GM12878 (cell line): Measurements from ENCODE around the gene TAB2. TPM values are rescaled to one million over a fixed set of nuclear protein-coding genes. Genes with fewer than 3 reads are reported as not detected.

Source experiments
- ATAC-seq: fragments of 200-7000 bp; cut with Tn5 transposase; 3 replicates; pipeline ENCODE4 v1.9.1; 2020; ENCODE audit warnings: mild to moderate bottlenecking, moderate library complexity
- BruUV-seq: library from RNA; stranded (reverse); fragments of 400-500 nt; replicated peaks from 2 replicates; lab custom pipeline; 2021; lab: Mats Ljungman, UMichigan
- CTCF ChIA-PET: fragments of 300-600 bp; sonication (Branson Sonifier 250); formaldehyde crosslinking; extraction: SDS; loops from one replicate; lab custom pipeline; 2021; ENCODE audit warnings: inconsistent platforms; lab: Yijun Ruan, JAX
- POLR2A ChIA-PET: fragments of 350-600 bp; formaldehyde crosslinking; extraction: SDS; loops from one replicate; lab custom pipeline; 2021; ENCODE audit warnings: inconsistent platforms; lab: Charles Lee
- RAD21 ChIA-PET: fragments of 300-600 bp; sonication (Branson Sonifier 250); formaldehyde crosslinking; loops from one replicate; lab custom pipeline; 2023; ENCODE audit warnings: antibody characterized with exemption; ENCODE audit not compliant: unreplicated experiment; lab: Charles Lee
- SMC1A ChIA-PET: fragments of 300-600 bp; sonication (Branson Sonifier 250); formaldehyde crosslinking; loops from one replicate; lab custom pipeline; 2023; ENCODE audit not compliant: unreplicated experiment, uncharacterized antibody; lab: Charles Lee
- DNase-seq: peaks from one replicate; pipeline ENCODE4 v3.0.0-alpha.2; 2011; ENCODE audit warnings: low read depth, low spot score
- FAIRE-seq: peaks from 3 replicates; lab custom pipeline; 2011; peaks lifted over from hg19 to GRCh38; lab: Jason Lieb, UNC
- H2AFZ ChIP-seq: 2 replicates; pipeline ENCODE4 v1.6.0; 2011; ENCODE audit warnings: low read depth, low read length, control low read depth; ENCODE audit not compliant: control insufficient read depth
- H3K27ac ChIP-seq: 2 replicates; pipeline ENCODE4 v1.5.1; 2011; ENCODE audit warnings: control low read depth; ENCODE audit not compliant: control insufficient read depth, insufficient read depth
- H3K27me3 ChIP-seq, 2 experiments: replicated peaks in 1 of 2; 2 replicates each; pipeline versions ENCODE4 v1.6.0 to v1.6.1; 2011; ENCODE audit warnings: low read length in 1 of 2; ENCODE audit not compliant: control insufficient read depth in 2 of 2, insufficient read depth in 2 of 2
- H3K36me3 ChIP-seq, 2 experiments: 2 replicates each; pipeline ENCODE4 v1.5.1; 2011; ENCODE audit warnings: low read length in 1 of 2; ENCODE audit not compliant: control insufficient read depth in 2 of 2, insufficient read depth in 2 of 2
- H3K4me1 ChIP-seq: 2 replicates; pipeline ENCODE4 v1.6.1; 2011; ENCODE audit warnings: mild to moderate bottlenecking, low read length, moderate library complexity, mixed read lengths; ENCODE audit not compliant: control insufficient read depth, insufficient read depth
- H3K4me2 ChIP-seq: 2 replicates; pipeline ENCODE4 v1.6.0; 2011; ENCODE audit warnings: control low read depth; ENCODE audit not compliant: control insufficient read depth, insufficient read depth
- H3K4me3 ChIP-seq: fragments of 200-600 bp; sonication (generic); 2 replicates; pipeline ENCODE4 v1.5.1; 2016
- H3K79me2 ChIP-seq: 2 replicates; pipeline ENCODE4 v1.6.0; 2011; ENCODE audit warnings: low read length; ENCODE audit not compliant: control insufficient read depth, insufficient read depth
- H3K9ac ChIP-seq: 2 replicates; pipeline ENCODE4 v1.8.0; 2011; ENCODE audit warnings: low read length, control low read depth, mixed read lengths; ENCODE audit not compliant: control insufficient read depth, insufficient read depth
- H3K9me3 ChIP-seq: replicated peaks from 3 replicates; pipeline ENCODE4 v1.5.1; 2011; ENCODE audit warnings: mild to moderate bottlenecking, low read length; ENCODE audit not compliant: control insufficient read depth, insufficient read depth
- H4K20me1 ChIP-seq: 2 replicates; pipeline ENCODE4 v1.6.0; 2011; ENCODE audit not compliant: control insufficient read depth, insufficient read depth
- CEBPB ChIP-seq, 2 experiments: fragments of 150-350 bp in 1 of 2; IDR thresholded peaks; 2 replicates each; pipeline ENCODE4 v1.6.1; 2012 to 2014; ENCODE audit warnings: low read depth in 2 of 2, low read length in 2 of 2, borderline replicate concordance in 1 of 2, inconsistent platforms in 1 of 2
- JUNB ChIP-seq: IDR thresholded peaks from 2 replicates; pipeline ENCODE4 v1.6.1; 2016; ENCODE audit warnings: antibody characterized with exemption, mild to moderate bottlenecking
- LARP7 ChIP-seq: fragments of 450-650 bp; IDR thresholded peaks from 2 replicates; pipeline ENCODE4 v1.6.1; 2017; ENCODE audit warnings: mild to moderate bottlenecking
- NFIC ChIP-seq: IDR thresholded peaks from 2 replicates; pipeline ENCODE4 v1.6.1; 2012; ENCODE audit warnings: low read depth, mild to moderate bottlenecking, inconsistent platforms, low read length, moderate library complexity
- PAX8 ChIP-seq: fragments of 450-650 bp; IDR thresholded peaks from 2 replicates; pipeline ENCODE4 v1.6.1; 2017; ENCODE audit warnings: mild to moderate bottlenecking, moderate library complexity
- POLR2AphosphoS2 ChIP-seq: IDR thresholded peaks from 2 replicates; pipeline ENCODE4 v1.6.1; 2011; ENCODE audit warnings: low read depth, mild to moderate bottlenecking, low read length, improper control_type of control experiment, moderate library complexity
- RCOR1 ChIP-seq: conservative IDR thresholded peaks from 2 replicates; pipeline ENCODE4 v1.6.1; 2012; ENCODE audit warnings: low read depth, low read length, improper control_type of control experiment
- RUNX3 ChIP-seq: IDR thresholded peaks from 2 replicates; pipeline ENCODE4 v1.6.1; 2012; ENCODE audit warnings: low read length, inconsistent platforms
- TCF12 ChIP-seq: IDR thresholded peaks from 2 replicates; pipeline ENCODE4 v1.6.1; 2011; ENCODE audit warnings: low read depth, mild to moderate bottlenecking, low read length
- YY1 ChIP-seq: IDR thresholded peaks from 2 replicates; pipeline ENCODE4 v1.6.1; 2011; ENCODE audit warnings: low read depth, mild to moderate bottlenecking, low read length
- WGBS: methylation state at CpG from one replicate; pipeline ENCODE4 v1.1.6; 2016; ENCODE audit warnings: low lambda C conversion rate; ENCODE audit not compliant: insufficient replicate concordance, insufficient coverage; ENCODE audit errors: missing lambda C conversion rate; 5-methylcytosine and 5-hydroxymethylcytosine counted together
- in situ Hi-C: fragments of 300-500 bp; cut with MboI; formaldehyde crosslinking; loops from 9 replicates; pipeline ENCODE4 v1.14.3; 2018; ENCODE audit warnings: mixed read lengths
- intact Hi-C: fragments of 100-400 bp; cut with micrococcal nuclease; formaldehyde crosslinking; loops from one replicate; pipeline ENCODE4 v1.14.2; 2022; ENCODE audit not compliant: unreplicated experiment
- polyA plus RNA-seq, 11 experiments: library from polyadenylated mRNA; depleted of rRNA in 4 of 11; unstranded in 6 of 11; stranded (reverse) in 5 of 11; fragments of >200 nt; fragmentation: Nextera tagmentation in 4 of 11; fragmentation: Illumina TruSeq in 1 of 11; extraction: Ambion mirVana in 4 of 11; extraction: Trizol in 1 of 11; gene quantifications; 1 replicate in 1 of 11; 2 replicates in 10 of 11; pipeline versions ENCODE4 v1.2.1 to v1.2.3, GENCODE V29; 2011 to 2016; ENCODE audit warnings: inconsistent platforms in 2 of 11, missing spikeins in 2 of 11, low read depth in 1 of 11
- total RNA-seq, 4 experiments: library from RNA; depleted of rRNA in 3 of 4; stranded (reverse); fragments of >200 nt in 3 of 4; fragmentation: Illumina TruSeq in 1 of 4; extraction: Trizol in 1 of 4; gene quantifications; 2 replicates each; pipeline versions ENCODE4 v1.2.1 to v1.2.3, GENCODE V29; 2013 to 2021
- TF ChIP-seq, protein P1 (sequence below): IDR thresholded peaks from 2 replicates; pipeline ENCODE4 v1.6.1; 2012; ENCODE audit warnings: improper control_type of control experiment, low read depth, low read length; ENCODE audit not compliant: insufficient replicate concordance

Gene TAB2
- total and polyA plus RNA-seq, 10 of the 15 experiments (the other 5 are each of a cell fraction or from before 2014, with no cell fraction given): 8.9 to 66.3 (median 23.0) TPM

DNA sequence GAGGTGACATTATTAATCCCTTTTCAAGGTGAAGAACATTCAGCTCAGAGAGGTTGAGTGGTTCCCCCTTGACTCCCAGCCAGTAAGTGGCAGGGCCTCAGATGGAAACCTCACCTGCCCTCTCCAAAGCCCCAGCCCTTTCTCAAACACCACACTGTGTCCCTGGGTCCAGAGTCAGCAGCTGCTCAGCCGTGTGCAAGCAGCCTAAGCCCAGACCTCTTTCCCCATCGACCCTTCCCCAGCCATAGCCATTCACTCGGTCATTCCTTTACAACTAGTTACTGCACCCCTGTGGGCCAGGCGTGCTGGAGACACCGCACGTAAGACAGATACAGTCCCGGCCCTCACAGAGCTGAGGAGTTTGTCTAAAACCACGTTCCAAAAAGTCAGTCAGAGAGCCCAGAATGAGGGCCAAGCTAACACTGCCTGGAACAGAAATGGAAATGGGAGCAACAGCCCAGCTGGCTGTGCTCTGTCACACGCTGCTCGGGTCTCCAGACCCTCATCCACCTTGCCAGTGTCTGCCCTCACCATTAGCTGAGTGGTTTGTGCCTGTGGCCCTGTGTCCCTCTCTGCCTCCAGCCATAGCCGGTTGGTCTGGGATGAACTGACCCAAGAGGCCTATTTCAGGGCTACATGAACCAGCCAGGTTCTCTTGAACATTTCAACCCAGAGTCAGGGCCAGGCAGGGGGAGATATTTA lies 137.7 kb downstream of the TAB2 start:
- SMC1A ChIA-PET: interaction anchor here (0.9 to 2.3 kb wide), 3 partner anchors 9 to 62 kb away, joined by 3 to 6 read pairs (median 3); no protein-coding TSS in a partner anchor
- FAIRE-seq (no peak), DNase-seq (no peak), ATAC-seq (no peak)
- no peak for TF ChIP-seq YY1
- RAD21 ChIA-PET: no interaction called here
- Histone ChIP-seq H3K9ac (no peak overlapping the region), H3K9me3 (no peaks in the 10 kb centered on the region; the same call in 2 of the 3 replicates), H3K4me3 (no peak overlapping the region), H3K36me3 (peaks cover 14 to 29% of the 10 kb centered on the region in 2 experiments; a peak in 3 of 4 replicates), H3K27ac (no peak overlapping the region), H2AFZ (no peak overlapping the region), H4K20me1 (no peaks in the 10 kb centered on the region), H3K27me3 (no peaks in the 10 kb centered on the region), H3K4me2 (no peak overlapping the region), H3K4me1 (no peaks in the 10 kb centered on the region), H3K79me2 (no peaks in the 10 kb centered on the region; the same call in 1 of the 2 replicates)
- POLR2A ChIA-PET: interaction anchor here (0.6 to 0.7 kb wide), 4 partner anchors 20 to 1742 kb away, joined by 4 to 5 read pairs (median 4); no protein-coding TSS in a partner anchor
- in situ Hi-C loops (no loop called here), intact Hi-C loops (no loop called here)
- CTCF ChIA-PET: no interaction called here
- 91% methylated on average over 11 of the region's 11 CpGs for WGBS
- no TSS peak for BruUV-seq

DNA sequence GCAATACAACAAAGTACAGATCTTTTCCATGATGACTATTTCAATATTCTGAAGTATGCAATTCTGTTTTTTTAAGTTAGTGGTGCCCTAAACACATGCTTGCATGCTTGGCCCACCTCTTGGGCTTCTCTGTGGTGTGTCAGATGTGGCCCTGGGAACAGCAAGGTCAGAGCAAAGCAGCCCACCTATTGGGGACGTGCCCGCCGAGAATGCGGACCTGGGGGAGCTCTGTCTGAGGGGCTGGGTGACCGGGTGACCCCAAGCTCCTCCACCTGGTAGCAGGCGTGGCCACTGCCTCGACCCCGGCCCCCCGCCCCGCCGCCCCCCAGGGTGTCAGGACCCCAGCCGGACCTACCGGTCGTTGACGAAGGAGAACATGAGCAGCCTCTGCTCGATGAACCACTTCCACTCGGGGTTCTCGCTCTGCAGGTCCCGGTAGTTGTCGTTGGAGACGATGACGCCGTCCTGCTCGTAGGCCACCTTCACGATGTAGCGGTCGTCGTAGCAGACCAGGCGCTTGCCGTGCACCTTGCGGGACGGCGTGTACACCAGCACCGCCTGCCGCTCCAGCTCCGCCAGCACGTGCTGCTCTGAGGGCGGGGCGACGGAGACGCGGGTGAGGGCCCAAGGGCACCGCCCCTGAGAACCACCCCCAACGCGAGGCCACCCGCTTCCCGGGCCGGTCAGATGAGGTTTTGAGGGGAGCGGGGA lies 139.0 kb downstream of the TAB2 start:
- CTCF ChIA-PET: no interaction called here
- ATAC-seq: no peak
- no peak overlapping the region for H3K4me2 ChIP-seq
- H3K27me3 ChIP-seq: no peaks in the 10 kb centered on the region
- H2AFZ ChIP-seq: no peak overlapping the region
- intact Hi-C loops: no loop called here
- RAD21 ChIA-PET: no interaction called here
- no peak for FAIRE-seq
- H4K20me1 ChIP-seq: no peaks in the 10 kb centered on the region
- no peak overlapping the region for H3K4me3 ChIP-seq
- H3K36me3 ChIP-seq: peaks cover 16 to 25% of the 10 kb centered on the region in 2 experiments; a peak in 3 of 4 replicates
- no peak overlapping the region for H3K9ac ChIP-seq
- 98% methylated on average over 41 of the region's 49 CpGs for WGBS
- POLR2A ChIA-PET: no interaction called here
- SMC1A ChIA-PET: no interaction called here
- H3K4me1 ChIP-seq: no peaks in the 10 kb centered on the region
- no peaks in the 10 kb centered on the region; the same call in 2 of the 3 replicates for H3K9me3 ChIP-seq
- H3K27ac ChIP-seq: no peak overlapping the region
- no peak for DNase-seq
- H3K79me2 ChIP-seq: no peaks in the 10 kb centered on the region; the same call in 1 of the 2 replicates
- in situ Hi-C loops: no loop called here
- BruUV-seq: no TSS peak
- TF ChIP-seq RCOR1 (no peak), NFIC (no peak), TCF12 (no peak), CEBPB (IDR thresholded peaks at IDR 0.05; ENCODE audit: borderline replicate concordance in 1 of 2, low read depth in 2 of 2, low read length in 2 of 2) (no peak), POLR2AphosphoS2 (no peak), JUNB (no peak), RUNX3 (no peak), LARP7 (no peak), PAX8 (no peak)
- TF ChIP-seq, protein P1, sequence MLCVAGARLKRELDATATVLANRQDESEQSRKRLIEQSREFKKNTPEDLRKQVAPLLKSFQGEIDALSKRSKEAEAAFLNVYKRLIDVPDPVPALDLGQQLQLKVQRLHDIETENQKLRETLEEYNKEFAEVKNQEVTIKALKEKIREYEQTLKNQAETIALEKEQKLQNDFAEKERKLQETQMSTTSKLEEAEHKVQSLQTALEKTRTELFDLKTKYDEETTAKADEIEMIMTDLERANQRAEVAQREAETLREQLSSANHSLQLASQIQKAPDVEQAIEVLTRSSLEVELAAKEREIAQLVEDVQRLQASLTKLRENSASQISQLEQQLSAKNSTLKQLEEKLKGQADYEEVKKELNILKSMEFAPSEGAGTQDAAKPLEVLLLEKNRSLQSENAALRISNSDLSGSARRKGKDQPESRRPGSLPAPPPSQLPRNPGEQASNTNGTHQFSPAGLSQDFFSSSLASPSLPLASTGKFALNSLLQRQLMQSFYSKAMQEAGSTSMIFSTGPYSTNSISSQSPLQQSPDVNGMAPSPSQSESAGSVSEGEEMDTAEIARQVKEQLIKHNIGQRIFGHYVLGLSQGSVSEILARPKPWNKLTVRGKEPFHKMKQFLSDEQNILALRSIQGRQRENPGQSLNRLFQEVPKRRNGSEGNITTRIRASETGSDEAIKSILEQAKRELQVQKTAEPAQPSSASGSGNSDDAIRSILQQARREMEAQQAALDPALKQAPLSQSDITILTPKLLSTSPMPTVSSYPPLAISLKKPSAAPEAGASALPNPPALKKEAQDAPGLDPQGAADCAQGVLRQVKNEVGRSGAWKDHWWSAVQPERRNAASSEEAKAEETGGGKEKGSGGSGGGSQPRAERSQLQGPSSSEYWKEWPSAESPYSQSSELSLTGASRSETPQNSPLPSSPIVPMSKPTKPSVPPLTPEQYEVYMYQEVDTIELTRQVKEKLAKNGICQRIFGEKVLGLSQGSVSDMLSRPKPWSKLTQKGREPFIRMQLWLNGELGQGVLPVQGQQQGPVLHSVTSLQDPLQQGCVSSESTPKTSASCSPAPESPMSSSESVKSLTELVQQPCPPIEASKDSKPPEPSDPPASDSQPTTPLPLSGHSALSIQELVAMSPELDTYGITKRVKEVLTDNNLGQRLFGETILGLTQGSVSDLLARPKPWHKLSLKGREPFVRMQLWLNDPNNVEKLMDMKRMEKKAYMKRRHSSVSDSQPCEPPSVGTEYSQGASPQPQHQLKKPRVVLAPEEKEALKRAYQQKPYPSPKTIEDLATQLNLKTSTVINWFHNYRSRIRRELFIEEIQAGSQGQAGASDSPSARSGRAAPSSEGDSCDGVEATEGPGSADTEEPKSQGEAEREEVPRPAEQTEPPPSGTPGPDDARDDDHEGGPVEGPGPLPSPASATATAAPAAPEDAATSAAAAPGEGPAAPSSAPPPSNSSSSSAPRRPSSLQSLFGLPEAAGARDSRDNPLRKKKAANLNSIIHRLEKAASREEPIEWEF: no peak
